Hepatocyte (in vitro differentiated cells): ENCODE data around the gene NPEPL1. TPM values are rescaled to one million over a fixed set of nuclear protein-coding genes. Genes with fewer than 3 reads are reported as not detected.
A peak's percentile ranks its signal among the peaks of the same experiment; 100 is the strongest.

Experiments
- DNase-seq: peaks from one replicate; pipeline ENCODE4 v3.0.0-alpha.2; 2016; ENCODE audit warnings: low spot score
- H2AFZ ChIP-seq: fragments of 200-600 bp; sonication (generic); 2 replicates; pipeline ENCODE4 v1.6.0; 2016; ENCODE audit warnings: antibody characterized with exemption, mild to moderate bottlenecking
- H3K27ac ChIP-seq: fragments of 200-600 bp; sonication (generic); 2 replicates; pipeline ENCODE4 v1.5.1; 2016; ENCODE audit warnings: mild to moderate bottlenecking
- H3K27me3 ChIP-seq: fragments of 200-600 bp; sonication (generic); 2 replicates; pipeline ENCODE4 v1.6.1; 2016
- H3K36me3 ChIP-seq: fragments of 200-600 bp; sonication (generic); replicated peaks from 2 replicates; pipeline ENCODE4 v1.5.1; 2016; ENCODE audit warnings: low read depth; ENCODE audit not compliant: insufficient read depth
- H3K4me1 ChIP-seq: fragments of 200-600 bp; sonication (generic); 2 replicates; pipeline ENCODE4 v1.5.1; 2016; ENCODE audit warnings: mild to moderate bottlenecking, moderate library complexity; ENCODE audit not compliant: insufficient read depth
- H3K4me2 ChIP-seq: fragments of 200-600 bp; sonication (generic); 2 replicates; pipeline ENCODE4 v1.6.0; 2016
- H3K4me3 ChIP-seq: fragments of 200-600 bp; sonication (generic); 2 replicates; pipeline ENCODE4 v1.5.1; 2016; ENCODE audit warnings: mild to moderate bottlenecking
- H3K79me2 ChIP-seq: fragments of 200-600 bp; sonication (generic); 2 replicates; pipeline ENCODE4 v1.6.0; 2017; ENCODE audit warnings: mild to moderate bottlenecking
- H3K9me2 ChIP-seq: fragments of 200-600 bp; sonication (generic); replicated peaks from 2 replicates; pipeline ENCODE4 v1.6.0; 2017; ENCODE audit warnings: mild to moderate bottlenecking; ENCODE audit not compliant: insufficient read depth
- H3K9me3 ChIP-seq: fragments of 200-600 bp; sonication (generic); 2 replicates; pipeline ENCODE4 v1.5.1; 2016; ENCODE audit warnings: low read depth, mild to moderate bottlenecking
- H4K20me1 ChIP-seq: fragments of 200-600 bp; sonication (generic); 2 replicates; pipeline ENCODE4 v1.6.0; 2016; ENCODE audit warnings: mild to moderate bottlenecking; ENCODE audit not compliant: insufficient read depth, poor library complexity, severe bottlenecking
- CTCF ChIP-seq: fragments of 200-600 bp; sonication (generic); IDR thresholded peaks from 2 replicates; pipeline ENCODE4 v1.5.1; 2016; ENCODE audit warnings: antibody characterized with exemption, mild to moderate bottlenecking; ENCODE audit not compliant: poor library complexity
- EZH2 ChIP-seq: fragments of 200-600 bp; sonication (generic); IDR thresholded peaks from 2 replicates; pipeline ENCODE4 v1.6.1; 2016; ENCODE audit warnings: antibody characterized with exemption, mild to moderate bottlenecking, borderline replicate concordance
- EZH2phosphoT487 ChIP-seq: fragments of 200-600 bp; sonication (generic); IDR thresholded peaks from one replicate; pipeline ENCODE4 v1.6.1; 2018; ENCODE audit warnings: antibody characterized with exemption, mild to moderate bottlenecking, low read depth, moderate library complexity; ENCODE audit not compliant: unreplicated experiment, severe bottlenecking
- WGBS: methylation state at CpG from one replicate; pipeline ENCODE4 v1.1.6; 2016; ENCODE audit warnings: low lambda C conversion rate; ENCODE audit errors: missing lambda C conversion rate; 5-methylcytosine and 5-hydroxymethylcytosine counted together
- polyA plus RNA-seq: library from polyadenylated mRNA; unstranded; fragments of >200 nt; fragmentation: Nextera tagmentation; extraction: Ambion mirVana; gene quantifications from 2 replicates; pipeline ENCODE4 v1.2.1, GENCODE V29; 2016
- total RNA-seq: library from RNA; depleted of rRNA; stranded (reverse); fragments of >200 nt; gene quantifications from 2 replicates; pipeline ENCODE4 v1.2.3, GENCODE V29; 2014

NPEPL1 gene
- total and polyA plus RNA-seq, 2 experiments from 2014 or later, result 15.2 to 42.3 TPM

- H3K79me2 ChIP-seq, result no peaks in the 10 kb centered on the region
- H3K27me3 ChIP-seq, result no peaks in the 10 kb centered on the region
- H2AFZ ChIP-seq, result no peak overlapping the region
- H3K4me3 ChIP-seq, result no peak overlapping the region
- no peaks in the 10 kb centered on the region for H3K9me2 ChIP-seq
- WGBS, result 97% methylated on average over 9 of the region's 9 CpGs
- peak overlapping the region; percentile 72 for H3K27ac ChIP-seq
- no peak overlapping the region for H3K4me2 ChIP-seq
- no peak for TF ChIP-seq EZH2
- no peak for TF ChIP-seq EZH2phosphoT487
- TF ChIP-seq CTCF, result no peak
- no peaks in the 10 kb centered on the region for H3K36me3 ChIP-seq
- no peaks in the 10 kb centered on the region for H3K9me3 ChIP-seq
- H4K20me1 ChIP-seq, result no peaks in the 10 kb centered on the region
- DNase-seq, result no peak
- H3K4me1 ChIP-seq, result no peaks in the 10 kb centered on the region
These were observed 7.1 kb downstream of the NPEPL1 start for GRCh38 chr20:58699623-58700107.

GRCh38 chr20:58700121-58700821, 7.7 kb downstream of the NPEPL1 start:
- Histone ChIP-seq H3K9me2 (no peaks in the 10 kb centered on the region), H3K4me3 (no peak overlapping the region), H3K27me3 (no peaks in the 10 kb centered on the region), H3K9me3 (no peaks in the 10 kb centered on the region), H3K36me3 (no peaks in the 10 kb centered on the region), H3K79me2 (no peaks in the 10 kb centered on the region), H4K20me1 (no peaks in the 10 kb centered on the region), H3K4me1 (no peaks in the 10 kb centered on the region), H3K4me2 (no peak overlapping the region), H3K27ac (peak overlapping the region; percentile 72), H2AFZ (no peak overlapping the region)
- WGBS, result 86% methylated on average over 11 of the region's 11 CpGs
- peak; percentile 33 for DNase-seq
- TF ChIP-seq CTCF (no peak), EZH2 (no peak), EZH2phosphoT487 (no peak)

- no peak overlapping the region for H3K4me2 ChIP-seq
- H3K27me3 ChIP-seq, result no peaks in the 10 kb centered on the region
- H3K9me2 ChIP-seq, result no peaks in the 10 kb centered on the region
- peak overlapping the region; percentile 27 for H3K27ac ChIP-seq
- 94% methylated on average over 11 of the region's 11 CpGs for WGBS
- no peaks in the 10 kb centered on the region for H3K9me3 ChIP-seq
- TF ChIP-seq EZH2 (no peak), EZH2phosphoT487 (no peak), CTCF (no peak)
- no peak overlapping the region for H2AFZ ChIP-seq
- no peaks in the 10 kb centered on the region for H3K4me1 ChIP-seq
- DNase-seq, result no peak
- no peaks in the 10 kb centered on the region for H3K36me3 ChIP-seq
- no peaks in the 10 kb centered on the region for H3K79me2 ChIP-seq
- no peaks in the 10 kb centered on the region for H4K20me1 ChIP-seq
- H3K4me3 ChIP-seq, result no peak overlapping the region
These were observed 8.2 kb downstream of the NPEPL1 start for GRCh38 chr20:58700823-58701222.
